Astrocyte (in vitro differentiated cells and primary cell): Measurements from ENCODE around the gene KRT80. TPM values are rescaled to one million over a fixed set of nuclear protein-coding genes. Genes with fewer than 3 reads are reported as not detected.
A peak's percentile ranks its signal among the peaks of the same experiment; 100 is the strongest.

ENCODE experiments used
- DNase-seq: peaks from one replicate; pipeline ENCODE4 v3.0.0-alpha.2; 2010; ENCODE audit warnings: low read depth
- FAIRE-seq: peaks from 2 replicates; lab custom pipeline; 2011; peaks lifted over from hg19 to GRCh38; lab: Jason Lieb, UNC
- H2AFZ ChIP-seq: 2 replicates; pipeline ENCODE4 v1.6.0; 2012; ENCODE audit warnings: low read depth, low read length, inconsistent platforms
- H3K27ac ChIP-seq: 2 replicates; pipeline ENCODE4 v1.5.1; 2011; ENCODE audit warnings: low read depth, low read length, inconsistent platforms
- H3K27me3 ChIP-seq: 2 replicates; pipeline ENCODE4 v1.6.0; 2011; ENCODE audit warnings: low read length, inconsistent platforms; ENCODE audit not compliant: insufficient read depth
- H3K36me3 ChIP-seq: 2 replicates; pipeline ENCODE4 v1.5.1; 2011; ENCODE audit warnings: low read length, inconsistent platforms; ENCODE audit not compliant: insufficient read depth
- H3K4me1 ChIP-seq: 2 replicates; pipeline ENCODE4 v1.5.1; 2011; ENCODE audit warnings: low read length, inconsistent platforms; ENCODE audit not compliant: insufficient read depth
- H3K4me2 ChIP-seq: 2 replicates; pipeline ENCODE4 v1.6.0; 2012; ENCODE audit warnings: low read length, inconsistent platforms
- H3K4me3 ChIP-seq: 2 replicates; pipeline ENCODE4 v1.5.1; 2011; ENCODE audit warnings: low read depth, mild to moderate bottlenecking, low read length, inconsistent platforms; ENCODE audit not compliant: insufficient read depth
- H3K79me2 ChIP-seq: 2 replicates; pipeline ENCODE4 v1.6.0; 2012; ENCODE audit warnings: mild to moderate bottlenecking, low read length, inconsistent platforms; ENCODE audit not compliant: insufficient read depth
- H3K9ac ChIP-seq: 2 replicates; pipeline ENCODE4 v1.6.0; 2012; ENCODE audit warnings: mild to moderate bottlenecking, low read length, inconsistent platforms
- H3K9me3 ChIP-seq: 2 replicates; pipeline ENCODE4 v1.5.1; 2012; ENCODE audit warnings: low read depth, mild to moderate bottlenecking, low read length, inconsistent platforms; ENCODE audit not compliant: insufficient read depth
- H4K20me1 ChIP-seq: 2 replicates; pipeline ENCODE4 v1.6.0; 2012; ENCODE audit warnings: low read length, inconsistent platforms; ENCODE audit not compliant: insufficient read depth
- H3K27ac Mint-ChIP-seq: one replicate; pipeline ENCODE4 v1.8.0; 2021; ENCODE audit warnings: mild to moderate bottlenecking, mixed read lengths; ENCODE audit not compliant: unreplicated experiment
- H3K27me3 Mint-ChIP-seq: one replicate; pipeline ENCODE4 v1.8.0; 2021; ENCODE audit warnings: low read depth, mixed read lengths; ENCODE audit not compliant: unreplicated experiment
- H3K36me3 Mint-ChIP-seq: one replicate; pipeline ENCODE4 v1.8.0; 2021; ENCODE audit warnings: low read depth, mixed read lengths; ENCODE audit not compliant: unreplicated experiment
- H3K4me1 Mint-ChIP-seq: one replicate; pipeline ENCODE4 v1.8.0; 2021; ENCODE audit warnings: low read depth, mixed read lengths; ENCODE audit not compliant: unreplicated experiment
- H3K4me3 Mint-ChIP-seq: one replicate; pipeline ENCODE4 v1.8.0; 2021; ENCODE audit warnings: mild to moderate bottlenecking, moderate library complexity, mixed read lengths; ENCODE audit not compliant: unreplicated experiment
- H3K9me3 Mint-ChIP-seq: one replicate; pipeline ENCODE4 v1.8.0; 2021; ENCODE audit warnings: mild to moderate bottlenecking, mixed read lengths; ENCODE audit not compliant: unreplicated experiment
- CTCF ChIP-seq: IDR thresholded peaks from 2 replicates; pipeline ENCODE4 v1.5.1; 2011; ENCODE audit warnings: low read depth, mild to moderate bottlenecking, inconsistent platforms, low read length, moderate library complexity; ENCODE audit not compliant: insufficient read depth
- EZH2 ChIP-seq: IDR thresholded peaks from 2 replicates; pipeline ENCODE4 v1.6.1; 2012; ENCODE audit warnings: mild to moderate bottlenecking, low read length, inconsistent platforms; ENCODE audit not compliant: insufficient read depth
- total RNA-seq: library from RNA; stranded (reverse); gene quantifications from 2 replicates; pipeline ENCODE4 v1.2.1, GENCODE V29; 2021

The KRT80 gene
- total RNA-seq, 1 donor from 2014 or later: 3.6 TPM

- no peaks in the 10 kb centered on the region for H3K79me2 ChIP-seq
- H3K4me1 Mint-ChIP-seq: peaks cover 32% of the 10 kb centered on the region
- no peaks in the 10 kb centered on the region for H3K36me3 ChIP-seq
- no peaks in the 10 kb centered on the region for H3K27me3 Mint-ChIP-seq
- no peaks in the 10 kb centered on the region for H3K9me3 ChIP-seq
- H2AFZ ChIP-seq: peak overlapping the region; percentile 74
- peak overlapping the region; percentile 66 for H3K27ac Mint-ChIP-seq
- DNase-seq: no peak
- no peaks in the 10 kb centered on the region for H3K9me3 Mint-ChIP-seq
- H3K27me3 ChIP-seq: no peaks in the 10 kb centered on the region
- H3K4me3 ChIP-seq: peak overlapping the region; percentile 22
- H3K9ac ChIP-seq: peak overlapping the region; percentile 55
- H3K4me3 Mint-ChIP-seq: peak overlapping the region; percentile 62
- peak overlapping the region; percentile 69 for H3K4me2 ChIP-seq
- no peaks in the 10 kb centered on the region for H4K20me1 ChIP-seq
- no peak for FAIRE-seq
- no peaks in the 10 kb centered on the region for H3K36me3 Mint-ChIP-seq
- TF ChIP-seq CTCF (peak; percentile 48), EZH2 (no peak)
- peaks cover 40% of the 10 kb centered on the region for H3K4me1 ChIP-seq
- H3K27ac ChIP-seq: no peak overlapping the region
Observed at GRCh38 chr12:52151837-52152783, 39.7 kb downstream of the KRT80 start.

GRCh38 chr12:52151153-52151836 is 40.5 kb downstream of the KRT80 start:
- Histone ChIP-seq H3K79me2 (peaks cover 5% of the 10 kb centered on the region), H3K36me3 (no peaks in the 10 kb centered on the region), H3K27me3 (no peaks in the 10 kb centered on the region), H3K4me3 (no peak overlapping the region), H2AFZ (no peak overlapping the region), H3K27ac (no peak overlapping the region), H3K4me1 (peaks cover 48% of the 10 kb centered on the region), H3K4me2 (no peak overlapping the region), H4K20me1 (no peaks in the 10 kb centered on the region), H3K9me3 (no peaks in the 10 kb centered on the region), H3K9ac (peak overlapping the region; percentile 55)
- no peaks in the 10 kb centered on the region for H3K36me3 Mint-ChIP-seq
- peaks cover 29% of the 10 kb centered on the region for H3K4me1 Mint-ChIP-seq
- peak overlapping the region; percentile 66 for H3K27ac Mint-ChIP-seq
- FAIRE-seq (no peak), DNase-seq (no peak)
- no peak for TF ChIP-seq EZH2
- no peak for TF ChIP-seq CTCF
- H3K4me3 Mint-ChIP-seq: peak overlapping the region; percentile 62
- H3K9me3 Mint-ChIP-seq: no peaks in the 10 kb centered on the region
- H3K27me3 Mint-ChIP-seq: no peaks in the 10 kb centered on the region
